ENCODE data around the gene ARHGAP23.

Gene ARHGAP23

DNA sequence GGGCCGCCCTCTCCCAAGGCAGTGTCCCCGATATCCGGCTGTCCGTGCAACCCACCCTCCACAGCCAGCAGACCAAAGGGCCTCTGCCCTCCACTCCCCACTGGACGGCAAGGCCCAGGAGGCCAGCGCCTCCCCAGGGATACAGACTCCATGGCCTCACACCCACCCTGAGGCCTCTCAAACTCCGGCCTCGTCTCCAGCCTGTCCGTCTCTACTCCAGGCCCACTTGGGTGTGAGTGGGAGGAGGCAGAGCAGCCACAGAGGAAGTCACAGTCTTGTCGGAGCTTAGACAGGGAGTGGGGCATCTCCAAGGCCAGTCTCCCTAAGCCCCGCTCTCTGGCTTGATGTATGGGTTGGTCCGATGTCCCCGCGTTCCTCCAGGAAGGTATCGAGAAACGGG is 104.2 kb downstream of the ARHGAP23 start:
- DNase-seq: no peak

DNA sequence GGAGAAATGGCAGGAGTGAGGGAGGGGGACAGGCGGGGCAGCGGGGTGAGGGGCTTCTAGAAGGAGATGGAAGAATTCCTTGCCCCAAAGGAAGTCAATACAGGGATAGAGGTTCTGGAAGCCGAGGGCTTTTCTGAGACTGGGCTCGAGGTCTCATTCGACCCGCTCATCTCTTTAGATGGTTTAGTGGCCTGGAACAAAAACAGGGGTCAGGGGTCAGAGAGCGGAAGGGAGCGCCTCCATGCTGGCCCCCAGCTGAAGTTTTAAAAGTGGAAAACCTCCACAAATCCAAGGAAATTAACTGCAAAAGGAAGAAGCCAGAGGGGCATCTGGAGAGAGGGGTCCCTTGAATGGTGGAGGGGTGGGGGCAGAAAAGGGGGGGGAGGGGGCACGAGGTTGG is 105.0 kb downstream of the ARHGAP23 start:
- no peak for DNase-seq

DNA sequence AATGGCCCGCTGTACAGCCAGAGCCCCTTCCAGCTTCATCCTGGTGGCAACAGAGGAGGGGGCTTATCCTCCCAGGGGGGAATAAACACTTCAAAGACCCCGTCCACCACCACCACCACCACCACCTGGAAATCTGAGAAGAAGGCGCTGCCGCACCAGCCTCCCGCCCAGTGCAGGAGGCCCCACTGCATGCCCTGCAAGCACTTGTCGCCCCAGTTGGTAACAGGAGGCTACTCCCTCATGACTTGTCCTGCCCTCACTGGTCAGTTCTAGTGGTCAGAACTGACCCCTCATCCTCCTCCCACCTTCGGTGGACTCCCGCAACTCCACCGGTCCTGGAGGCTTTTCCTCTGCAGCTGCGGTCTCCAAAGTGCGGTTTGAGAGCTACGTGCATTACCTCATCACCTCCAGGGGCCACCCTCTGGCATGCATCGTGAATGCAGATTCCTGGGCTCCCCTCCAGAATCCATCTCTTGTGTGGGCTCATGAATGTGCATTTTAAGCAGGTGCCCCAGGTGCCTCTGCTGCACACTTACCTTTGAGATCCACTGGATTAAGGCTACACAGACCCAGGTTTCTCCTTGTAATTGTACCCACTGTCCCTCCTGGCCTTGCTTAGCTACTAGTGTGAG is 105.7 kb downstream of the ARHGAP23 start:
- no peak for DNase-seq

DNA sequence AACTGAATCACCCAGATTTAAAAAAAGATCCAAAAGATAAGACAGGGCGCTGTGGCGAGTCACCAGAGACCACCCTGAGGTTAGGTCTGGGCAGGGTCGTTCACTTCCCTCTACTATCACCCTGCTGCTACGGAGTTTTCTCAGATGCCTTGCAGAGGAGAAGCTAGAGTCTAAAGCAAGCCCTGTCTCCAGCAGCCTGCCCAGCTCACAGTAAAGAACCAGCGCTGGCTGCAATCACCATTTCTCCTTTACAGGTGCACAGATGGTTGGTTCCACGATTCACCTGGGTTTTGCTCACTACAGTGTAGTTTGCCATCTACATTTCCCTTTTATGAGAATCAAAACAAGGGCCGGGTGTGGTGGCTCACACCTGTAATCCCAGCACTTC is 106.2 kb downstream of the ARHGAP23 start:
- DNase-seq: no peak

DNA sequence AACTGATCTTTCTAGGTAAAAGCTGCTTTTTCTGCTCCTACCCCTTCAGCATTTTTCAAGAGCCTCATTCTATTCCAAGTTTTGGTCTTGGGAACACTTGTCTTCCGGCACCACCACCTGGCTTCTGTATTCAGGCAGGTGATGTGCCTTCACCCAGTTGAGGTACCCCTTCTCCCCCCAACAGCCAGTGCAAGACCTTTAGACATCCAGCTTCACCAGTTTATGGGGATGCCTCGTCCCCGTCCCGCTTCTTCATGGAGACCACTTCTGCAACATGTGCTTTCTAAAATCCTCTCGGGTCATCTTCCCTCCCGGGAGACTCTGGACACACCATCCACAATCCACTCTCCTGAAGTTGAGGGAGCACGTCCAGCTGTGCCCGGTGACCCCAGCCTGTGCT is 107.6 kb downstream of the ARHGAP23 start:
- no peak for DNase-seq

DNA sequence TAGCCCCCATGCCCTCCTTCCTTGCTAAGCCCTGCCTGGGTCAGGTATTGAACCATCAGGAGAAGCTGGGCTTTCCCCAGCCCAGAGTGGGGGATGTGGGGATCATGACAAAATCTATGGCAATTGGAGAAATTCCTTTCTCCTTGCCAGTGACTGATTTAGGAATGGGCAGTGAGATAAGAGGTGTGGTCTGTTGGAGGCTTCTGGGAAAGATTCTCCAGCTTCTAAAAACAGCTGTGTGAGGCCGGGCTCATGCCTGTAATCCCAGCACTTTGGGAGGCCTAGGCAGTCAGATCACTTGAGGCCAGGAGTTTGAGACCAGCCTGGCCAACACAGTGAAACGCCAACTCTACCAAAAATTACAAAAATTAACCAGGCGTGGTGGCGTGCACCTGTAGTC is 108.4 kb downstream of the ARHGAP23 start:
- no peak for DNase-seq

DNA sequence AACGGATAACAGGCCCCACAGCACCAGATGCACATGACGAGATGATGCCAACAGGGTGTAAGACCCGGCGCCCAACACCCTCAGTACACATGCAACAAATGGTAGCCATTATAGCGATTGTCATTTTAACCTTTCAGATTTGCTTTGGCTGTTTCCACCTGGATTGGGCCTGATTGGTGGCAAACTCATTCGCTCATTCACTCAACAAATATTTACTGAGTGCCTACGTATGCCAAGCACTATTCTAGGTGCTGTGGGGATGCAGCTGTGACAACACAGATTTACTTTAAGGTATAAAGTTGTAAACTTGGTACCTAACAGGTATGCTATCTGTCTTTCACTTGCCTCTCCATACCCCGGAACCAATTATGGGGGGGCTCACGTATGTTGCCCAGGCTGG is 110.6 kb downstream of the ARHGAP23 start:
- no peak for DNase-seq

DNA sequence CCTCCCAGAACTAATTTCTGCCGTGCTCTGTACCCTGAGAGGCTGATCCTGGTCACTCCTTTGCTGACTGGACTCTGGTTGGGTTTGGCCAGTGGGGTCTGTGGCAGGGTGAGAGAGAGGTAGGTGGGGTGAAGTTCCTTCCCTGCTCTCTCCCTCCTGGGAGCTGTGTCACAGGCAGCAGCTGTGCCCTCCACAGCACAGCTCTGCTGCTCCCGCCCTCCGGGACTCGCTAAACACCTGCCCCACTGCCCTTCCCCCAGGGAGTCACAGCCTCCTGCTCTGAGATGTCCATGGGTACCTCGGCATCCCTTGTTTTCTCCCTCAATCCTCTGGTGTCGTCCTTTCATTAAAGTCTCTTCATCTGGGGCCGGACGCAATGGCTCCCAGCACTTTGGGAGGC is 111.1 kb downstream of the ARHGAP23 start:
- DNase-seq: no peak

DNA sequence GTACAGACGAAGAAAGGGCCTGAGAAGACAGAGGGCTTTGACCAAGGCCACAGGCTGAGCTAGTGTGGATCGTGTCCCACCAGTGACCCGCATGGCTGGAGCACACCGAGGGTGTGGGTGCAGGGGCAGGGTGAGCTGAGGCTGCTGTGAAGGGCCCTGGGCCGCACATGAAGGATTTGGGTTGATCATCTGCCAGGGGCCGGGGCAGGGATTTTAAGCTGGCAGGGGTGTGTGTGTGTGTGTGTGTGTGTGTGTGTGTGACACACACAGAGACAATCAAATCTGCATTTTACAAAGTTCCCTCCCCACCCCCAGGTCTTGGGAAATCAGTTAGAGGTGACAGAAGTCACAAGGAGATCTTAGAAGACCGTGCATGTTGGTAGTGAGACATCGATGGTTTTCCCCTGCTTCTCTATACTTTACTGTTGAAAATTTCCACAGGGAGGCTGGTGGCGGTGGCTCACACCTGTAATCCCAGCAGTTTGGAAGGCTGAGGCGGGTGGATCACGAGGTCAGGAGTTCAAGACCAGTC is 112.3 kb downstream of the ARHGAP23 start:
- DNase-seq: no peak

DNA sequence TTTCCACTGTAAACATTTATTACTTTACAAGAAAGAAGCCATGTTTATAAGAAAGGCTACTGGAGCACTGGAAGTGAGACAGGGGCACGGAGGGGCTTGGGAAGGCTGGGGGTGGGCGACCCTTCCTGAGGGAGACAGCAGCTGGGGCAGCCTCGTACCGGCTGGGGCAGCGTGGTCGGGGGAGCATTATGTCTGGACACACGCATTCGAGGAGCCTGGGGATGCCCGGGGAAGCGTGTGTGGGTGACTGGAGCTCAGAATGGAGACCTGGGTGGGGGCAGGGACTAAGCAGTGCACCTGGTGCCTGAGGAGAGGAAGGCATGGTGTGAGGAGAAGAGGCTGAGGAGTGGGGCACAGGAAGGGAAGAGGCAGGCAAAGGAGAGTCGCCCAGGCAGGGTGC is 113.0 kb downstream of the ARHGAP23 start:
- no peak for DNase-seq

DNA sequence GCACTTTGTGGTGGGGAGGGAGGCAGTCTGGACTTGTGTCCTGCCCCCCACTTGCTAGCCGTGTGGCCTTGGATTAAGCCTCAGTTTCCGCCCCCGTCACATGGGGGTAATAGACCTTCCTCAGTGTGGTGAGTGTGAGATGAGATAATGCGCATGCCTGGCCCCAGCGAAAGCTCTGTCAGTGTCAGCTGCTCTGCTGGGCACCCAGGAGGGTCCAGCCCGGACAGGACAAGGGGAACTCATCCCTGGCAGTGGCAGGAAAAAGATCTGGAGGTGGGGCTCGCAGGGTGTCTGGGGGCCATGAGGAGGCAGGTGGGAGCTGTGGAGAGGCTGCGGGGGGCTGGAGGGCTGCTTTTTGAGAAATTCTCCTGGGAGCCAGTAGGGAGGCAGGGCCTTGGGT is 114.0 kb downstream of the ARHGAP23 start:
- no peak for DNase-seq

DNA sequence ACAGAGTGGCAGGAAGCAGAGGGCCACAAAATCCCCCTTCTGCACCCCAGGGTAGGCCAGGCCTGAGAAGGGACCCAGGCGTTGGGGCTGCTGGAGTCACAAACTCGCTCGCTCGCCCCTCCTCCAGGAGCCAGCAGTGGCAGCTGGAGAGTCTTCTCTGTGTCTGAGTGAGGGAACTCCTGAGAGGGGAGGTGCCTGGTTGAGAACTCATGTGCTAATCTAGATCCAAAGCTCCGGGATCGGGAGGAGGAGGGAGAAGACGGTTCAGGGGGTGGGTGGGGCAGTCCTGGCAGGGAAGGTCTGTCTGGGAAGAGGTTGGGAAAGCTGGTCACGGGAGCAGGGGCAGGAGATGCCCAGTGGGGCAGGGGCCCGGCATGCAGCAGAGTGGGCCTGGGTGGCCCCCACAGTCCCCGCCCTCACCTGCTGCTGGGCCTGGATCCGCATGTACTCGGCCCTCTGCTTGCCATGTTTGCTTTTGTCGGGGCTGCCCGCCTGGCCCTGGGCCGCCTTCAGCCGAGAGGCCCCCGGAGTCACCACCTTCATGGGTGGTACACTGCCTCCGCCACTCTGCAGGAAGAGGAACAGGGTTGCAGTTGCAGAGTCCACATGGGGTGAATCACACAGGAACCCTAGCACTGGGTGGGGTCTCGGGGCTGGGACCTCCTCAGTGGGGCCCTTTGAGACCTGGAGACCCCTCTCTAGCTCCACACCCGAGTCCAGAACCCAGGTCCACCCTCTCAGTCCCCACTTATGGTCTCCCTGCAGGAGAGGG is 115.3 kb downstream of the ARHGAP23 start:
- no peak for DNase-seq

DNA sequence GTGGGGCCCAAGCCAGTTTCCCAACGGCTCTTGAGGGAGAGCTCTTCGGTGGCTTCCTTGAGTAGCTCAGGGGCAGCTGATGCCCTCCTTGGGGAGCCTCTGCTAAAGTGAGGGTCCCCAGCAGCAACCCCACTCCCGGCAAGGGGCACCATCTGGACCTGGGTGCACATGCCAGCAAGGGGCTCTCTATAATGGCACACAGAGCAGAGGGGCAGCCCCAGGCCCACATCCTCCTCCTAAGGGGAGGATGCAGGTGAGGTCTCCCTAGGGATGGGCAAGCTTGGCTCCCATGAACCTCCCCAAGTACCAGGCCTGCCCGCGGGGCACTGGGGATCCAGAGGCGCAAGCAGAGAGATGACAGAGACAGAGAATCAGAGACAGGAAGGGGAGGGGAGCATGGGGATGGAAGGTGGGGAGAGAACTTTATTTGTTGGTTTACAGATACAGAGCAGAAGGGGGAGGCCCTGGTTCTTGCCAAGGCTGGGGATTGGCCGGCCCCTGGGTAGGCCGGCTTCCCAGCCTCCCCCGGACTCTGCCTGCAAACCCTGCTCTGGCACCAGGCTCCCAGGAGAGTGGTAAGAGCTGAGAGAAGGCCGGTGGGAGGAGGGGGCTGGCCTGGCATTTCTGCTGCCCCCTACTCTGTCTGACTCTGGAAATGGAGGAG is 116.0 kb downstream of the ARHGAP23 start:
- no peak for DNase-seq

DNA sequence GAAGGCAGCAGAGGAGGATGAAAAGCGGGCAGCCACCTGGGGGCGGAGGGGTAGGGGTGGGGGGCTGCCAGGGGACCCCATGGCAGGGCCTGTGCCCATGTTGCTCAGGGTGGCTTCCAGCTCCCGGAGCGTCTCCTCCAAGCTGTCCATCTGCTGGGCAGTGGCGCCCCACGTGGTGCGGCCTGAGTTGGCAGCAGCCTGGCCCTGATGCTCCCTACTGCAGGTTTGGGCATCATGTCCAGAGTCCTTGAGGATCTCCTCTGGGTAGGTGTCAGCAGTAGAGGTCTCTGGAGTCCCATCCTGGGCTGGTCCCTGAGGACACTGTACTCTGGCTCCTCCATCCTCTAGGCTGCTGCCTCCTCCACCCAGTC is 116.6 kb downstream of the ARHGAP23 start:
- no peak for DNase-seq

DNA sequence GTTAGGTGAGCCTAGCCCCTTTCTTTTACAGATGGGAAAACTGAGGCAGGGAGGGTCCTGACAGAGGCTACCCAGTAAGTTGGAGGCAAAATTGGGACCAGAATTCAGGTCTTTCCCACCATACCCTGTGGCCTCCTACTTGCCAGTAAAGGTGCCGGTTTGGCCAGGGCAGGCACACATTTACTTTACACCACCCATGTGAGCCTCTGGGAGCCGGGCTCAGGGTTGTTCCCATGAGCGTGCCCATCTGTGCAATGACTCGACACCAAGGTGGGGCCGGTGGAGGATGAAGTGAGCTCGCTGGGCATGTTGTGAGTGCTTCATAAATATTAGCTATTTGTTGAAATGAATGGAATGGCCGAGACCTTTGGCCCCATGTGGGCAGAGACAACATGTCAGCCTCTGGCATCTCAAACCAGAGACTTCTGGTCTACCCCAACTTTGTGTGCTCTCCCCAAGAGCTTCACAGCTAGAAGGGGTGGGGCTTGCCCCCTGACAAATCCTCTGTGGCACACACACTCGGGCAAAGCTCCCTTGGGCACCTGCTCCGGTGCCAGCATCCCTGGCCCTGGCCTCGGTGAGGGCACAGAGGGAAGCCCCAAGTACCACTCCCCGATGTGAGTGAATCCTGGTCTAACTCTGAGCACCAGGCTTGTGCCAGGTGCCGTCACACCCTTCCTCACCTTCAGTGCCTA is 117.4 kb downstream of the ARHGAP23 start:
- DNase-seq: no peak

DNA sequence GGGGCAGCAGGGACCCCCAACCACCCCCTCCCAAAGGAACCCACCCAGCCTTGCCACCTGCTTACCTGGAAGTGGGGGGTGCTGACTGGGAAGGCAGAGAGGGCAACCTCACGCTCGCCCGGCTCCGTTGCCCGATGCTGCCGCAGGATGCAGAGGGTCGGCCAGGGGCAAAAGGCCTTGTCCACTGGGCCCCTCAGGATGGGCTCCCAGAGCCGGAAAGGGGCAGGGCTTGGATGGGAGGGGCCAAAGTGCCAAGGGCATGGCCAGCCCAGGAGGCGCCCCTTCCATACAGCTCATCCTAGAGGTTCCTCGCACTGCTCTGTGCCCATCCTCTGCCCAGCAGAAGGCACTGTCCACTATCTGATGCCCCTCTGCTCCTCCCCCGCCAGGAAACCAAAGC is 118.1 kb downstream of the ARHGAP23 start:
- no peak for DNase-seq

DNA sequence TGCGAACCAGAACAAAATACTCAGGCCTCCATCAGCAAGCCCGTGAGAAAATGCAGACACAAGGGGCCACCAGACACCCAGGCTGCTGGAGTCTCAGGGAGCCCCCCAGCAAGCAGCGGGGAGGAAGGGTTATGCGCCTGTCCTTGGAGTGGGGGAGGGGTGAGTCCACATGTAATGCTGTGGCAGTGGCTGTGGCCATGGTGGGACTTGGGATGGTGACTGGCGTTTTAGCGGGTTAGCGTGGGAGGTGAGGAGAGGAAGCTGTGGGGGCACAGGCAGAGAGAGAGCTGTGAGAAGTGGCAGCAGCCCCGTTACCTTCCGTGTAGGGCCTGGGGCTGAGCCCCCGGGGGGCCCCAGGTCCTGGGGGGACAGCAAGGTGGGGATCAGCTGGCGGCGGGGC is 119.2 kb downstream of the ARHGAP23 start:
- no peak for DNase-seq

DNA sequence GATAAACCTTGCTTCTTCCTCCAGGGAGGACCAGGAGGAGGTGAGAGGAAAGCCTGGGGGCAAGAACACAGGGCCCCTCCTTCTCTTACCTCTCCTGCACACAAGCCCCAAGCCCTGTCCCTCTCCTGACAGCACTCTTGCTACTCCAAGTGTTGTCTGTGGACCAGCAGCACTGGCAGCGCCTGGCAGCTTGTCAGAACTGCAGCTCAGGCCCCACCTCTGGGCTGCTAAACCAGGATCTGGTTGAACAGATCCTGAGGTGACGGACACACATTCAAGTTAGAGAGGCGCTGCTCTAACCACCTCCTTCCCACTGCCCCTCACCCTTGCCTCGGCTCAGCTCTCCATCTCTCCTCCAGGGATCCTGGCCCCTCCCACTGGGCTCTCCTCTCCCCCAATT is 121.0 kb downstream of the ARHGAP23 start:
- DNase-seq: no peak

DNA sequence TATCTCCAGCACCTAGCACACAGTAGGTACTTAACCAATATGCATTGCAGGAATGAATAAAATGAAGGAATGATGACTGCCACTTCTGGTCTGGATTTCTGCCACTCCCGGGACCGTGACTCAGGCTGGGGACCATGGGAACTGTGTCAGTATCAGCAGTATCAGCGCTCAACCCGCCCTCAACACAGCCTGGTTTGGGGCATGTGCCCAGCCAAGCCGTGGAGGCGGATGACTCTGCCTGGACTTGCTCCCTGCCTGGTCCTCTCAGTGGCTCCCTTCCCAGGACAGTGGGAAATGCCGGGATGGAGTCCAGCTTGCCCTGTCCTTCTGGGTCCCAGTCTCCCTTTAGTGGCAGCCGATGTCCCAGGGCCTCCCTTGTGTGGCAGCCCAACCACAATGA is 122.4 kb downstream of the ARHGAP23 start:
- no peak for DNase-seq

DNA sequence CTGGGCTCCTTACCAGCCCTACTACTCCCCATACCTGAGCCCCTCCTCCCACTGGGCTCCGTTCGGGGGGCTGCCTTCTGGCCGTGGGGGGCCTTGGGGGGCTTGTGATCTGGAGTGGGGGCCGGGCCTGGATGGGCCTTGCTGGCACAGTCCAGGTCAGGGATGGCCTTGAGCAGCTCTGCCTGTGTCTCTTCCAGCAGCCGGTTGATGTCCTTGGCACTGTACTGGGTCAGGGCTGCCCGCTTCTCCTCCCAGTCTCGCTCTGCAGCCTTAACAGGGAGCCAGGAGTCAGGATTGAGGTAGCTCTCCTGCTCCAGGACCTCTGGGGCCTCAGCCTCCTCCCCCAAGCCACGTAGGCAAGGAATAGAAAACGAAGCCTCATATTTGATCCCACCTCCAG is 122.9 kb downstream of the ARHGAP23 start:
- DNase-seq: no peak

DNA sequence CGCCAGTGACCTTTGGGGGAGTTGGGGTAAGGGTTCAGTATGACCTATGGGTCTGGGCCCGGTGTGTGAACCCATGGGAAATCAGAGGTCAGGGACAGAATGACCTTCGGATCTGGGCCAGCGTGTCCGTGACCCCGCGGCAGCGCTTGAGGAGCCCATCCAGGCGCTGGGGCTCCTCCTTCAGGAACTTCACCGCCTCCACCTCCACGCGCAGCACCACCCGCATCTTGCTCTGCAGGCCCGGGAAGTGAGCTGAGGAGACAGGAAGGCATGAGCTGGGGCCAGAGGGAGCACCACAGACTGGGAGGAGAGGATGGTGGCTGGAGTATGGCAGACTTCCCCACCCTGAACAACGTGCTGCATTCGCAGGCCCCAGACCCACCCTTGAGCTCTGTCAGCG is 124.1 kb downstream of the ARHGAP23 start:
- no peak for DNase-seq

DNA sequence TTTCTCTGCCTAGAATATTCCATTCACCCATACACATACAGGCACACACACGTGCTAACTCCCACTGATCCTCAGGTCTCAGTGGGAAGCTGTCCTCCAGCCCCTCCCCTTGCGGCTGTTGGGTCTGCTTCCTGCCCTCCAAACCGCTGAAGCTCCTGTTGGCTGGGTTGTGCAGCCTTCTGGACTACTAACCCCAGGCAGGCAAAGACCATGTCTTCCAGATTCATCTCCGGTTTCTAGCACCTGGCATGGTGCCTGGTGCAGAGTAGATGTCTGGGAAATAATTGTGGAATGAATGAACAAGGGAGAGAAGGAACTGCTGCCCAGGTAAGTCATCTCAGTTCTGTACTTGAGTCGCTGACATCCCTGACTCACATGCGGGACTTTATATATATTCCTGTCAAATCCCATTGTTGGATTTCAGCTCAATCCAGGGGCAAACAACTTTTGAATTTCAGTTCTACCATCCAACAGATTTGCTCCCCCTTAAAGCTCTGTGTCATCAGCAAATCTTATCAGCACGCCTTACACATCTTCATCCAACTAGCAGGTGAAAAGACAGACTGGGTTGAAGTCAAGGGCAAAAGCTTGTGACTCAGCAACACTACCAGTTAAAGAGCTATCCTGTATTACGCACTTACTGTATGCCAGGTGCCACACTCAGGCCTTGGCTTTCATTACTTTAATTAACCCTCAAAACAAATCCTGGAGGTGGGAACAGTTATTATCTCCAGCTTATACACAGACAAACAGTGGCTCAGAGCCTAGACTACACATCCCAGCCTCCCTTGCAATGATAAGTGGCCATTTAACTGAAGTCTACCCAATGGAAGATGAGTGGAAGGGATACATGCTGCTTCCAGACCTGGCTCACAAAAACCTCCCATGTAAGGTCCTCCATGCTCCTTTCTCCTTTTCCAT is 126.4 kb downstream of the ARHGAP23 start:
- peak; percentile 4 for DNase-seq

Measured in kidney glomerular epithelial cell (primary cell).